GM12865 (cell line): ENCODE data around the gene TAF1.
"Not testable (repeated sequence)": the region's sequence is repeated elsewhere in the genome, so short reads cannot be mapped to it uniquely, and the experiment has no call there.

Experiments used
- DNase-seq: peaks from one replicate; pipeline ENCODE4 v3.0.0; 2010; ENCODE audit warnings: low read depth
- H3K4me3 ChIP-seq: 2 replicates; pipeline ENCODE4 v1.5.1; 2011; ENCODE audit warnings: mild to moderate bottlenecking, low read depth, low read length, control low read depth
- CTCF ChIP-seq: IDR thresholded peaks from 2 replicates; pipeline ENCODE4 v1.5.1; 2011; ENCODE audit warnings: low read length, control low read depth, low read depth, inconsistent platforms; ENCODE audit not compliant: insufficient read depth; ENCODE audit errors: missing control alignments

The TAF1 gene

DNA sequence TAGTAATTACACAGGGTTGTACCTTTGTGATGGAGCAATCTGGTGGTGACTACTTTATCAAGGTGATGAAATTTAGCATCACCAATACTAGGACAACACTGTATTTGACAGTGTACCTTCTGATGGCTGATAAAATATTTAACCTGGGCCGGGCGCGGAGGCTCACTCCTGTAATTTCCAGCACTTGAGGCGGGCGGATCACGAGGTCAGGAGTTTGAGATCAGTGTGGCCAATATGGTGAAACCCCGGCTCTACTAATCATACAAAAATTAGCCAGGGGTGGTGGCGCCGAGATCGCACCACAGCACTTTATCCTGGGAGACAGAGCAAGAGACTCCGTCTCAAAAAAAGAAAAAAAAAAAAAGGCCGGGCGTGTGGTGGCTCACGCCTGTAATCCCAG, 1.9 kb upstream of the TAF1 start:
- H3K4me3 ChIP-seq: no peak overlapping the region
- TF ChIP-seq CTCF: no peak

DNA sequence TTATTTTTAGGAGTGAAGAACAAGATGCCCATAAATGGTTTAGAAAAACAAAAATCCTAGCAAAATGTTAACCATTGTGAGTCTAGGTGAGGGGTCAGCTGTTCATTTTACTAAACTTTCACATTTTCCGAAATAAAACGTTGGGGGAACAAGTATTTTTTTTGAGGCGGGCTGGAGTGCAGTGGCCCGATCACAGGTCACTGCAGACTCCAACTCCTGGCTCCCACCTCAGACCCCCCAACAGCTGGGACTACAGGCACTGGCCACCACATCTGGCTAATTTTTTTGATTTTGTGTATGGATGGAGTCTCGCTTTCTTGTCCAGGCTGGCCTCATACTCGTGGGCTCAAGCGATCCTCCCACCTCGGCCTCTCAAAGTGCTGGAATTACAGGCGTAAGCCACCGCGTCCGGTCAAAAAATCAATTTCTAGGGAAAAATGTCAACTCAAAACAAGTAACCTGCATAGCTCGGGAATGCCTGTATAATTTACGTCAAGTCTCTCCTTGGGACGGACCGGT, 742 bp upstream of the TAF1 start:
- TF ChIP-seq CTCF: no peak
- DNase-seq: no peak
- H3K4me3 ChIP-seq: peak overlapping the region; percentile 84

More for the DNA sequence above, 1.9 kb upstream of the TAF1 start:
- DNase-seq: no peak

DNA sequence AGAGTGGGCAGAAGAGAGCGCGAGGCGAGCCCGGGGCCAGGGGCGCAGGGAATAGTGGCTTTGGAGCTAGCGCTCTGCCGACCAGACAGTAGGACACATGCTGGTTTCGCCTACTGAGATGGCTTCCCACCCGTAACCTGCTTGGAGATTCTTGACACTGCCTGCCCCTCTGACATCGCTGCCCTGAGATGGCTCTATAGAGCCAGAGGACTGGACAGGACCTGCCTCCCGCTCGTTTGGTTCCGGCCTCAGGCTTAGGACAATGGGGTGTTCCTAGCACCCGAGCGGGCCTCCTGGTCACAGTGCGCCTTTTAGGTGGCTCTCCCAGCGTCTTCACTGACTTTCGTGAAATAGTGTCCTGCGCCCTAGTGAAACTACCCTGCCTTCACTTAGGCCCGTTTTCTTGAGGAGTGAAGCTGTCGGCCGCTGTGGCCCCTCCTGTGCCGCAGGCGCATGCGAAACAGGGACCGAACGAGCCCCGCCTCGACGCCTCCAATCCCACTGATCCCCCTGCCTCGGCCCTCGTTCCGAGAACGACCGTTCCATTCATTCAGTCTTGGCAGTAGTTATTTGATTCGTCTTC, 608 bp downstream of the TAF1 start:
- no peak for TF ChIP-seq CTCF
- peak; percentile 32 for DNase-seq
- peak overlapping the region; percentile 79 for H3K4me3 ChIP-seq

GRCh38 chrX:71367396-71367795, 1.2 kb downstream of the TAF1 start:
- DNase-seq: peak; percentile 24
- H3K4me3 ChIP-seq: peak overlapping the region; percentile 79
- TF ChIP-seq CTCF: no peak

GRCh38 chrX:71372388-71372787, 6.2 kb downstream of the TAF1 start:
- no peak for DNase-seq
- H3K4me3 ChIP-seq: no peak overlapping the region
- no peak for TF ChIP-seq CTCF

GRCh38 chrX:71378732-71379131, 12.6 kb downstream of the TAF1 start:
- no peak for DNase-seq
- no peak overlapping the region for H3K4me3 ChIP-seq
- no peak for TF ChIP-seq CTCF

GRCh38 chrX:71391725-71392124, 25.6 kb downstream of the TAF1 start:
- DNase-seq, H3K4me3 ChIP-seq: not testable (repeated sequence)
